GM18873 (cell line): ENCODE results near the gene LRCH1.

Experiments used
- ATAC-seq: cut with Tn5 transposase; IDR thresholded peaks from one replicate; pipeline ENCODE4 v1.9.1; 2021; ENCODE audit warnings: mild to moderate bottlenecking, moderate library complexity, moderate number of reproducible peaks; ENCODE audit not compliant: unreplicated experiment, low FRiP score

Gene LRCH1

DNA sequence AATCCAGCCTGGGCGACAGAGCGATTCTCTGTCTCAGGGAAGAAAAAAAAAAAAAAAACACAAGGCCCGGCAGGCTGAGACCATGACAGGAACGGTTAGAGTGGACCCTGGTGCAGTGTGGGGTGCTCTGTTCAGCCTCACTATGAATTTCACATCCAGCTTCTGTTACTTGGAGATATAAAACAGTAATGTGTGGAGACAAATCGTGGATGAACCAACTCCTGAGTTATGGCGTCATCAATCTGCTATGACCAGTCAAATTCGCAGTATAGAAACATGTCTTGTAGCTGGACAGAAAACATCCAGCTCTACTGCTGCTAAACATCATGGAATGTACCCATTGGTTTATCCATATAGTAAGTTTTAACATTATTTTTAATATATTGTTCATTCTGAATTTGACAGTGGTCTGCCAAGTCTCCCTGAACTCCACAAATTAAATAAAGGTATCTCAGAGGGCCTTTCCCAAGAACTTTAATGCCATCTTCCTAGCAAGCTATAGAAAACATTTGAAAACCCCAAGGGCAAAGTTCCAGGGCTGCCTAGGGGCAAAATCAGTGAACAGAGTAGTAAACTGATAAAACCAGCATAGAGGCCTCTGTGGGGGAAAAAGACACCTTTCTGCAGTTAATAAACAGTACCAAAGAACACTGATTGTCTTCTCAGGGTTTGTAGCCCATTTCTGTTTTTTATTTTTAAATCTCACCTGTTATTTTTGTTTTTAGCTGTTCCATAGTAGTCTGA lies 75.8 kb downstream of the LRCH1 start:
- no peak for ATAC-seq

DNA sequence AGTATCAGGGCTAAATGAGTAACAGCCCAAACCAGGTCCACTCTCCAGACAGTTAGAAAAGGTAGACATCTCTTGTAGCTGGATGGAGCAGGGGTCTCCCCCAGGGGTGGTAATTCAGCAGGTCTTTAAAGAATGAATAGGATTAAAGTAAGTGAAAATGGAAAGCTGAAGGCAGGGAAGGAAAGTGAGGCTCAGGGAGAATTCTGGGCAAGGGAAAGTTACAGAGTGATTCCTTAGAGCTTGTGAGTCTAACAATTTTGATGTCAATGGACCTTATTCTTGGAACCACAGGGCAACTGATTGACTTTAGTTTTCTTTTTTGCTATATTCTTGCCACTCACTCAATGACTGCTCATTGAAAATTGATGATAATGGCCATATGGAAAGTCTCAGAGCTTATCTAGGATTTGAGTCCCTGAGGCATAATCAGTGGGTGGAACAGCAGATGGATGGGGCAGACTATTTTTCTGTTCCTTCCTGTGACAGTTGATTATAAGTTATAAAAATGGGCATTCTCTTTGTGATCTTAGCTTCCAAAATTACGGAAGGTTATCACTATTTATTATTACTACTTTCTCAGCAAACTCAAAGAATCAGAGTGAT lies 76.9 kb downstream of the LRCH1 start:
- no peak for ATAC-seq

DNA sequence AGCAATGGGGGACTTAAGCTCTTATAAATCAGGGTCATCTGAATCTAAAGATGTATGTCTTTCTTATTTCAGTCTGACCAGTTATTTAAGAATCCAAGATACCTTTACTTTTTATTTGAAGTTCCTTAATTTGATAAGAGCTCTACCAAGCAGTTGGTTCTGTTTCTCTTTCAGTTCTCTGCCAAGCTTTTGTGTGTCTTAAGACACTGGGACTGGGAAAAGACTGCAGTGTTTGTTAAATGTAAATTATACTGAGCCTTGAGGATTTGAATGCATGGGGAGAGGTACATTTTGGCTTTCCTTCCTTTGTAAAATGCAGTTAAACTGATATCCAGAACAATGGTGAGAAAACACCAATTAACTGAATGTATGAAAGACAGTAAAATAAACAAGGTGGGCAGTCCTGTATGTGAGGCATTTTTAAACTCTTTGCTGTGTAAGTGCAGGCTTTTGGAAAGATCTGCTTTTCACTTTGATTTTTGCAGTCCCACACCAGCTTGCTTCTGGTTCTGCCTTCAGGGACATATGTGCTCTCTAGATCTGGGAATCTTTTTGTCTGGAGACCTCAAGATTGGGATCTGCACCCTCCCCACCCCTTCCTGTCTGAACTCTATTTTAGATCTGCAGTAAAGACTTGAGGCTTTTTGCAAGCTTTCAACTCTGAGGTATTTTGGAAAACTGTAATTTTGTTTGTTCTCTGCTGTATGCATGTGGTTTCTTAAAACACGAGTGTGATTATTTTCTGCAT lies 77.6 kb downstream of the LRCH1 start:
- ATAC-seq = no peak

GRCh38 chr13:46631179-46631542 lies 78.2 kb downstream of the LRCH1 start:
- ATAC-seq = no peak

DNA sequence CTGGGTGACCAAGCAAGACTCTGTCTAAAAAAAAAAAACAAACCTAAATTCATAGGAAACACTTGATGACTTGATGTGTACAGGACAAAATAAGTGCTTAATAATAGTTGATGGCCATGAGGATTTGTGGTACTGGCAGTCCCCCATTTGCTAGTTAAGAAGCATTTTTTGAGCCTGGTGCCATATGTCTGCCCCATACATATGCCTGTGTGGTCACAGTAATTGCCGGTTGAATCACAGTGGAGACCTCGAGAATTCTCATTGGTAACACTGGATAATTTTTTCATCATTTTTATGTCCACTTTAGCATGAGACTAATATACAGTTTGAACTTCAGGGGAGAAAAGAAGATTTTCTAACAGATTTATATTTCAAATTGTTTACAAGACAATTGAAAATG lies 79.2 kb downstream of the LRCH1 start:
- no peak for ATAC-seq

DNA sequence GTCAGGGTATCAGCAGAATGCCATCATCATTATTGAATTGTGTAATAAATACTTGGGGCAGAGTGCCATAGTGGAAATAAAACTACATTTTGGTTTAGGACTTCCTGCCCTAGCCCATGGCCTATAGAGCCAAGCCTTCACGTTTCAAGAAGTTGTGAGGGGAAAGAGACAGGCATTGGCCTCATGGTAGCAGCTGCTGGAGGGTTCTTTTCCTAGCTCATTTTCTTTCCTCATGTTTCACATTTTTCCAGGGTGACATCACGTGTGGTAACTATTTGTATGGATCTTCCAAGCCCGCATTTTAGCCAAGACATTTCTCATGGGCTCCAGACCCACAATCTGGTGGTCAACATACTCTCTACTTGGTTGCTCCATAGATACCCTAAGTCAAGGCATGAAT lies 80.4 kb downstream of the LRCH1 start:
- no peak for ATAC-seq

- ATAC-seq = no peak
These were observed 83.5 kb downstream of the LRCH1 start for GRCh38 chr13:46636451-46636850.

- ATAC-seq = no peak
These were observed 84.2 kb downstream of the LRCH1 start for GRCh38 chr13:46637213-46637612.

GRCh38 chr13:46638262-46638661 lies 85.3 kb downstream of the LRCH1 start:
- no peak for ATAC-seq

GRCh38 chr13:46639033-46639981 lies 86.3 kb downstream of the LRCH1 start:
- ATAC-seq = peak; percentile 85

GRCh38 chr13:46640843-46641242 lies 87.9 kb downstream of the LRCH1 start:
- no peak for ATAC-seq

GRCh38 chr13:46641274-46642081 lies 88.5 kb downstream of the LRCH1 start:
- ATAC-seq = no peak

- ATAC-seq = no peak
These were observed 89.3 kb downstream of the LRCH1 start for GRCh38 chr13:46642254-46642653.

- no peak for ATAC-seq
These were observed 90.3 kb downstream of the LRCH1 start for GRCh38 chr13:46643165-46643777.

- no peak for ATAC-seq
These were observed 91.8 kb downstream of the LRCH1 start for GRCh38 chr13:46644816-46645215.

GRCh38 chr13:46647512-46648065 lies 94.6 kb downstream of the LRCH1 start:
- ATAC-seq = no peak

GRCh38 chr13:46648166-46648607 lies 95.2 kb downstream of the LRCH1 start:
- ATAC-seq = peak; percentile 90

- no peak for ATAC-seq
These were observed 96.8 kb downstream of the LRCH1 start for GRCh38 chr13:46649816-46650215.

DNA sequence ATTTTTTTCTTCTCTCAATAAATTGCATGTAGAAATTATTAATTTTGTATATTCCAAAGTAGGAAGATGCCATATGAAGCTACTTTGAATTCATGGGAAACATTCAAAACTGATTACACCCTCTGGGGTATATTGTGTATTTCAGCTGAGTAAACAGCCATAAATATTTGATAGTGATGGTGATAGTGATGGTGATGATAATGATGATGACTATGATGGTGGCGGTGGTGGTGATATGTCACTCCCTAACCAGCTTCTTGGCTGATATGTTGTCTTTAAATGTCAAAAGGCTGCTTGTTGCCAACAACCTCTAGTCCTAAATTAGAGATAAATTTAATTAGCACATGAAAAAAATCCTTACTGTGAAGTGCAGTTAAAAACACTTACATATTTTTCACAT lies 102.0 kb downstream of the LRCH1 start:
- ATAC-seq = no peak
